ENCODE measurements around the gene ACSS2. TPM values are rescaled to one million over a fixed set of nuclear protein-coding genes. Genes with fewer than 3 reads are reported as not detected.

ACSS2 gene
- total and polyA plus RNA-seq, 10 of the 15 experiments (the other 5 are each of a cell fraction or from before 2014, with no cell fraction given) = 2.8 to 37.2 (median 24.2) TPM

- POLR2A ChIA-PET = no interaction called here
- SMC1A ChIA-PET (ENCODE audit: uncharacterized antibody, unreplicated experiment) = interaction anchor here (0.7 to 1.5 kb wide), 4 partner anchors 12 to 74 kb away, joined by 3 to 5 read pairs (median 3); partner anchors contain the start of genes GSS and MYH7B
- intact Hi-C loops (cut with micrococcal nuclease; ENCODE audit: unreplicated experiment) = no loop called here
- TF ChIP-seq ZBTB40 (IDR thresholded peaks at IDR 0.05; ENCODE audit: borderline replicate concordance) (no peak), RAD51 (IDR thresholded peaks at IDR 0.05) (no peak), BRCA1 (IDR thresholded peaks at IDR 0.05; ENCODE audit: low read depth, low read length) (no peak), WRNIP1 (IDR thresholded peaks at IDR 0.05; ENCODE audit: borderline replicate concordance, low read depth, low read length) (no peak), CEBPB (IDR thresholded peaks at IDR 0.05; ENCODE audit: borderline replicate concordance in 1 of 2, low read depth in 2 of 2, low read length in 2 of 2) (no peak), ZBTB4 (CRISPR knock-in tag; IDR thresholded peaks at IDR 0.05) (no peak), RFX5 (IDR thresholded peaks at IDR 0.05; ENCODE audit: low read depth, low read length) (no peak), NBN (IDR thresholded peaks at IDR 0.05) (no peak), SRF (IDR thresholded peaks at IDR 0.05; ENCODE audit: low read depth in 2 of 2, low read length in 2 of 2) (no peak), BCLAF1 (IDR thresholded peaks at IDR 0.05) (no peak), HSF1 (IDR thresholded peaks at IDR 0.05; ENCODE audit: low read depth, low read length) (no peak)
Observed at GRCh38 chr20:34943808-34944567, 67.6 kb downstream of the ACSS2 start.

More at GRCh38 chr20:34943808-34944567, 67.6 kb downstream of the ACSS2 start:
- H3K27me3 ChIP-seq (replicated peaks in 1 of 2; ENCODE audit: control insufficient read depth in 2 of 2, insufficient read depth in 2 of 2, low read length in 1 of 2) = no peaks in the 10 kb centered on the region
- no TSS peak for BruUV-seq (replicated peaks)
- in situ Hi-C loops (cut with MboI) = no loop called here
- FAIRE-seq (no peak), DNase-seq (ENCODE audit: low read depth, low spot score) (no peak), ATAC-seq (no peak)
- no peak overlapping the region for H3K27ac ChIP-seq (ENCODE audit: control insufficient read depth, insufficient read depth)
- H4K20me1 ChIP-seq (ENCODE audit: control insufficient read depth, insufficient read depth) = no peaks in the 10 kb centered on the region
- H2AFZ ChIP-seq (ENCODE audit: control insufficient read depth, low read depth, low read length) = no peak overlapping the region
- ChIA-PET RAD21 (ENCODE audit: unreplicated experiment) (no interaction called here), CTCF (interaction anchor here (1.1 kb wide), 1 partner anchor 108 kb away, joined by 3 read pairs; no protein-coding TSS in a partner anchor)
- H3K4me1 ChIP-seq (ENCODE audit: control insufficient read depth, insufficient read depth, low read length) = no peaks in the 10 kb centered on the region
- H3K4me3 ChIP-seq = no peak overlapping the region
- no peaks in the 10 kb centered on the region for H3K79me2 ChIP-seq (ENCODE audit: control insufficient read depth, insufficient read depth, low read length)
- no peak overlapping the region for H3K9ac ChIP-seq (ENCODE audit: control insufficient read depth, insufficient read depth, low read length)
- WGBS (ENCODE audit: insufficient coverage, insufficient replicate concordance, low lambda C conversion rate, missing lambda C conversion rate) = 78% methylated on average over 2 of the region's 2 CpGs
- peaks cover 3 to 18% of the 10 kb centered on the region in 2 experiments for H3K36me3 ChIP-seq (ENCODE audit: control insufficient read depth in 2 of 2, insufficient read depth in 2 of 2, low read length in 1 of 2)
- no peaks in the 10 kb centered on the region for H3K9me3 ChIP-seq (replicated peaks; ENCODE audit: control insufficient read depth, insufficient read depth, low read length)
- H3K4me2 ChIP-seq (ENCODE audit: control insufficient read depth, insufficient read depth) = no peak overlapping the region

Data from GM12878 (cell line).